Gastroesophageal sphincter (tissue), 3 donors: ENCODE measurements around the gene ABLIM2.

Source experiments
- EP300 ChIP-seq: sonication (generic); formaldehyde crosslinking; IDR thresholded peaks from one replicate; pipeline ENCODE4 v1.6.1; 2017; ENCODE audit warnings: antibody characterized with exemption, mild to moderate bottlenecking
- POLR2A ChIP-seq, 2 donors: fragments of 450-650 bp; IDR thresholded peaks; one replicate each; pipeline ENCODE4 v1.6.1; 2017; ENCODE audit warnings: antibody characterized with exemption in 2 of 2, mild to moderate bottlenecking in 2 of 2, moderate library complexity in 1 of 2
- TF ChIP-seq, protein P1 (sequence below), 4 experiments: fragments of 200-600 bp in 2 of 4; fragments of 450-650 bp in 2 of 4; sonication (generic) in 1 of 4; IDR thresholded peaks; one replicate each; pipeline ENCODE4 v1.5.1; 2017 to 2019; ENCODE audit warnings: antibody characterized with exemption in 4 of 4, mild to moderate bottlenecking in 2 of 4, moderate library complexity in 2 of 4

DNA sequence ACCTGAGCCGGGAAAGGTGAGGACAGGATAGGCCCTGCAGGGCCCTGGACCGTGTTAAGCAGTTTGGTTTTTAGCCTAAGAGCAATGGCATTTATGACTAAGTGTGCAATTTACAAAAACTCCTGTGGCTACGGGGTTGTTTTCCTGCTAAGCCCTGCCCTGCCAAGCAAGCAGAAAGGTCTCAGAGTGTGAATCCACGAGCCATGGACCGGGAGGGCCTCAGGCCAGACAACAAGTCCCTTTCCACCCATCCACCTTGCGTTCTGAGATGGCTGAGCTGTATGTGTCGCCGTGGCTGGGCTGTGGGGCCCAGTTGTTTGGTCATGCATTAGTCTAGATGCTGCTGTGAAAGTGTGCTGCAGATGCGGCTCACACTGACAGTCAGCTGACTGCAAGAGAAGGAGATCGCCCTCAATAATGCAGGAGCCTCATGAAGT is 185.1 kb downstream of the ABLIM2 start:
- no peak for TF ChIP-seq EP300
- TF ChIP-seq, protein P1, sequence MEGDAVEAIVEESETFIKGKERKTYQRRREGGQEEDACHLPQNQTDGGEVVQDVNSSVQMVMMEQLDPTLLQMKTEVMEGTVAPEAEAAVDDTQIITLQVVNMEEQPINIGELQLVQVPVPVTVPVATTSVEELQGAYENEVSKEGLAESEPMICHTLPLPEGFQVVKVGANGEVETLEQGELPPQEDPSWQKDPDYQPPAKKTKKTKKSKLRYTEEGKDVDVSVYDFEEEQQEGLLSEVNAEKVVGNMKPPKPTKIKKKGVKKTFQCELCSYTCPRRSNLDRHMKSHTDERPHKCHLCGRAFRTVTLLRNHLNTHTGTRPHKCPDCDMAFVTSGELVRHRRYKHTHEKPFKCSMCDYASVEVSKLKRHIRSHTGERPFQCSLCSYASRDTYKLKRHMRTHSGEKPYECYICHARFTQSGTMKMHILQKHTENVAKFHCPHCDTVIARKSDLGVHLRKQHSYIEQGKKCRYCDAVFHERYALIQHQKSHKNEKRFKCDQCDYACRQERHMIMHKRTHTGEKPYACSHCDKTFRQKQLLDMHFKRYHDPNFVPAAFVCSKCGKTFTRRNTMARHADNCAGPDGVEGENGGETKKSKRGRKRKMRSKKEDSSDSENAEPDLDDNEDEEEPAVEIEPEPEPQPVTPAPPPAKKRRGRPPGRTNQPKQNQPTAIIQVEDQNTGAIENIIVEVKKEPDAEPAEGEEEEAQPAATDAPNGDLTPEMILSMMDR (IDR thresholded peaks at IDR 0.05) = no peak
- TF ChIP-seq POLR2A (IDR thresholded peaks at IDR 0.05) = no peak
